SK-N-SH treated with all-trans-retinoic acid at 6 μM for 48 hours (cell line): ENCODE results near the gene BCR.
A peak's percentile ranks its signal among the peaks of the same experiment; 100 is the strongest.

ENCODE experiments used
- ATAC-seq: fragments of 200-7000 bp; cut with Tn5 transposase; 3 replicates; pipeline ENCODE4 v1.9.1; 2020; ENCODE audit warnings: mild to moderate bottlenecking, moderate library complexity
- ARNTL ChIP-seq: fragments of 450-650 bp; formaldehyde crosslinking; IDR thresholded peaks from 2 replicates; pipeline ENCODE4 v1.5.0; 2020; ENCODE audit warnings: low read depth, mild to moderate bottlenecking, moderate library complexity, borderline replicate concordance
- CSDC2 ChIP-seq: fragments of 250-450 bp; sonication (Bioruptor Pico); IDR thresholded peaks from 2 replicates; pipeline ENCODE4 v1.5.0; 2020; ENCODE audit warnings: mild to moderate bottlenecking, moderate library complexity
- ESRRG ChIP-seq: fragments of 250-450 bp; sonication (Bioruptor Pico); IDR thresholded peaks from 2 replicates; pipeline ENCODE4 v1.6.1; 2021; ENCODE audit warnings: mild to moderate bottlenecking
- GLIS3 ChIP-seq: fragments of 250-450 bp; sonication (Bioruptor Pico); IDR thresholded peaks from 2 replicates; pipeline ENCODE4 v1.5.0; 2020; ENCODE audit warnings: mild to moderate bottlenecking, moderate library complexity
- ISL1 ChIP-seq: fragments of 250-450 bp; sonication (Bioruptor Pico); IDR thresholded peaks from 2 replicates; pipeline ENCODE4 v2.1.2; 2022; ENCODE audit warnings: mild to moderate bottlenecking, moderate library complexity
- OSR1 ChIP-seq: fragments of 250-450 bp; sonication (Bioruptor Pico); IDR thresholded peaks from 2 replicates; pipeline ENCODE4 v1.8.0; 2022; ENCODE audit warnings: moderate library complexity, mild to moderate bottlenecking, inconsistent platforms
- PPARA ChIP-seq: fragments of 250-450 bp; sonication (Bioruptor Pico); IDR thresholded peaks from 2 replicates; pipeline ENCODE4 v1.5.0; 2020; ENCODE audit warnings: mild to moderate bottlenecking, borderline replicate concordance
- SNAI2 ChIP-seq: fragments of 250-450 bp; sonication (Bioruptor Pico); IDR thresholded peaks from 2 replicates; pipeline ENCODE4 v1.5.0; 2020; ENCODE audit warnings: mild to moderate bottlenecking, moderate library complexity
- TCF4 ChIP-seq: fragments of 250-450 bp; sonication (Bioruptor Pico); IDR thresholded peaks from 2 replicates; pipeline ENCODE4 v1.8.0; 2021; ENCODE audit warnings: mild to moderate bottlenecking, moderate library complexity, borderline replicate concordance
- TOX ChIP-seq: fragments of 250-450 bp; sonication (Bioruptor Pico); IDR thresholded peaks from 2 replicates; pipeline ENCODE4 v1.8.0; 2021; ENCODE audit warnings: mild to moderate bottlenecking, moderate library complexity, borderline replicate concordance
- ZC3H10 ChIP-seq: fragments of 250-450 bp; sonication (Bioruptor Pico); IDR thresholded peaks from 2 replicates; pipeline ENCODE4 v1.5.1; 2021; ENCODE audit warnings: mild to moderate bottlenecking, moderate library complexity
- ZFP3 ChIP-seq: fragments of 250-450 bp; sonication (Bioruptor Pico); IDR thresholded peaks from 2 replicates; pipeline ENCODE4 v1.5.0; 2020; ENCODE audit warnings: mild to moderate bottlenecking, moderate library complexity
- ZNF565 ChIP-seq: fragments of 450-650 bp; formaldehyde crosslinking; conservative IDR thresholded peaks from 2 replicates; pipeline ENCODE4 v1.5.0; 2020; ENCODE audit warnings: low read depth, mild to moderate bottlenecking, moderate library complexity
- ZNF70 ChIP-seq: fragments of 450-650 bp; formaldehyde crosslinking; IDR thresholded peaks from 2 replicates; pipeline ENCODE4 v1.5.0; 2020; ENCODE audit warnings: mild to moderate bottlenecking, moderate library complexity
- ZNF8 ChIP-seq: fragments of 450-650 bp; formaldehyde crosslinking; IDR thresholded peaks from 2 replicates; pipeline ENCODE4 v1.5.0; 2020; ENCODE audit warnings: mild to moderate bottlenecking, moderate library complexity
- TF ChIP-seq, protein P1 (sequence below): fragments of 250-450 bp; sonication (Bioruptor Pico); IDR thresholded peaks from 2 replicates; pipeline ENCODE4 v1.5.1; 2021; ENCODE audit warnings: mild to moderate bottlenecking, moderate library complexity
- TF ChIP-seq, protein P2 (sequence below): fragments of 250-450 bp; sonication (Bioruptor Pico); IDR thresholded peaks from 2 replicates; pipeline ENCODE4 v1.8.0; 2020; ENCODE audit warnings: mild to moderate bottlenecking, moderate library complexity, borderline replicate concordance
- TF ChIP-seq, protein P3 (sequence below): fragments of 250-450 bp; sonication (Bioruptor Pico); IDR thresholded peaks from 2 replicates; pipeline ENCODE4 v1.5.0; 2020; ENCODE audit warnings: mild to moderate bottlenecking, moderate library complexity
- TF ChIP-seq, protein P4 (sequence below): fragments of 250-450 bp; sonication (Bioruptor Pico); IDR thresholded peaks from 2 replicates; pipeline ENCODE4 v1.8.0; 2021; ENCODE audit warnings: low read depth, mild to moderate bottlenecking, moderate library complexity, borderline replicate concordance
- TF ChIP-seq, protein P5 (sequence below): fragments of 250-450 bp; sonication (Bioruptor Pico); IDR thresholded peaks from 2 replicates; pipeline ENCODE4 v1.5.1; 2020; ENCODE audit warnings: low read depth, mild to moderate bottlenecking, moderate library complexity

BCR gene

DNA sequence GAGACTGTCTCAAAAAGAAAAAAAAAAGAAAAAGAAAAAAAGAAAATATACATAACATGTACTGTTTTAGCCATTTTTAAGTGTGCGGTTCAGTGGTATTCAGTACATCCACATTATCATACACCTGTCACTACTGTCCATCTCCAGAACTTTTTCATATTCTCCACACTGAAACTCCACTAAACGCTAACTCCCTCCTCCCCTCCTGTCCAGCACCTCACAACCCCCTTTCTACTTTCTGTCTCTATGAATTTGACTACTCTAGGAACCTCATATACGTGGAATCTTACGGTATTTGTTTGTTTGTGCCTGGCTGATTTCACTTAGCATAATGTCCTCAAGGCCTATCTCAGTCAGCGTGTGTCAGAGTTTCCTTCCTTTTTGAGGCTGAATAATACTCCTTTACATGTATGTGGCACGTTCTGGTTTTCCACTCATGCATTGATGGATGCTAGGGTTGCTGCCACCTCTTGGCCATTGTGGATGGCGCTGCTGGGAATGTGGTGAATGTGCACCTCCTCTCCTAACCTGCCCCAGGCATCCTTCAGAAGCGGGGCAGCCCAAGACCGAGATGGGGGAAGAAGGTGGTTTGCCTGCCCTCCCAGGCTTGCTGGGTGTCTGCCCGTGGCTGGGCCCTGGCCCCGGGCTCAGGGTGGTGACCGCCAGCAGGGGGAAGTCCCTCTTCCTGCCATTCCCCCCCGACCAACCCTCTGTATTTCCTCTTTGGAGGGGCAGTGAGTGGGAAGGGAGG, 60.5 kb downstream of the BCR start:
- peak; percentile 61 for ATAC-seq
- TF ChIP-seq ZNF565 (CRISPR knock-in tag) (no peak), ZNF8 (CRISPR knock-in tag) (peak; percentile 58)

DNA sequence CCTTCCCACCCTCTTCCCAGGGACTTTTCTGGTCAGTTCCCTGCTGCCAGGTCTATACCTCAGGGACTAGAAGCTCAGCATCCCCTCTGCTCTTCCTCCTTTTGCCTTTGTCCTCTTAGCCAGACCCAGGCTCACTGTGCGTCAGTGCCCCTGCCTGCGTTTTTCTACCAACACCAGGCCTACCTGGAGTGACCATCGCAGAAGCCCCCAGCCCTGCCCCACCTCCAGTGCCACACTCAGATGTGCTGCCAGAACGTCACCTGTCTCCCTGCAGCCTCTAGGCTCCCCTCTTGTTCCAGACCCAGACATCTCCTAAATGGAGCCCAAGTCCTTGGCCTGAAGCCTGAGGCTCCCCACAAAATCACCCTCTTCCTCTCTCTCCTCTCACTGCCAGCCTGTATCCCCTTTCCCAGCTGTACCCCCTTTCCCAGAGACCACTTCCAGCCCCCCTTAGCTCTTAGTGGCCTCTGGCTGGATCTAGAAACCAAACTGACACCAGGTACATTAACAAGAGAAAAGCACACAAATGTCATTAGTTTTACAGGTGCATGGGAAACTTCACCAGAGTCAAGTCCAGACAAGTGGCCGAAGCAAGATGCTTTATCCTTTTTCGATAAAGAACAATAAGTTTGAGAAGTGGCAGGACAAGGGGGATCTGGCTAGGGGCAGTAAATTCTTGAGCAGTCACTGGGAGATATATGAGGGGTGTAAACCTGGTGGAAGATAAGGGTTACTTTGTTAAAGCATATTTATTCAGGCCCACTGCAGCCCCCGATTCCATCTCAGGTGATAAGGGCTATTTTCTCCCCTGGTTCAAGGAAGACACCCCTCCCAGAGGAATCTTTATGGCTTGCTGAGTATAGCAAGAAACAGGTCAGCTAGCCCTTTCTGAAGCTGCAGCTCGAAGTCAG, 61.5 kb downstream of the BCR start:
- no peak for ATAC-seq
- TF ChIP-seq PPARA (CRISPR knock-in tag) (no peak), TCF4 (CRISPR knock-in tag) (no peak), ZFP3 (CRISPR knock-in tag) (no peak), TOX (no peak), ZC3H10 (no peak), GLIS3 (no peak)
- TF ChIP-seq, protein P1, sequence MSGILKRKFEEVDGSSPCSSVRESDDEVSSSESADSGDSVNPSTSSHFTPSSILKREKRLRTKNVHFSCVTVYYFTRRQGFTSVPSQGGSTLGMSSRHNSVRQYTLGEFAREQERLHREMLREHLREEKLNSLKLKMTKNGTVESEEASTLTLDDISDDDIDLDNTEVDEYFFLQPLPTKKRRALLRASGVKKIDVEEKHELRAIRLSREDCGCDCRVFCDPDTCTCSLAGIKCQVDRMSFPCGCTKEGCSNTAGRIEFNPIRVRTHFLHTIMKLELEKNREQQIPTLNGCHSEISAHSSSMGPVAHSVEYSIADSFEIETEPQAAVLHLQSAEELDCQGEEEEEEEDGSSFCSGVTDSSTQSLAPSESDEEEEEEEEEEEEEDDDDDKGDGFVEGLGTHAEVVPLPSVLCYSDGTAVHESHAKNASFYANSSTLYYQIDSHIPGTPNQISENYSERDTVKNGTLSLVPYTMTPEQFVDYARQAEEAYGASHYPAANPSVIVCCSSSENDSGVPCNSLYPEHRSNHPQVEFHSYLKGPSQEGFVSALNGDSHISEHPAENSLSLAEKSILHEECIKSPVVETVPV (CRISPR knock-in tag) = no peak
- TF ChIP-seq, all 23 proteins: peak for 0

DNA sequence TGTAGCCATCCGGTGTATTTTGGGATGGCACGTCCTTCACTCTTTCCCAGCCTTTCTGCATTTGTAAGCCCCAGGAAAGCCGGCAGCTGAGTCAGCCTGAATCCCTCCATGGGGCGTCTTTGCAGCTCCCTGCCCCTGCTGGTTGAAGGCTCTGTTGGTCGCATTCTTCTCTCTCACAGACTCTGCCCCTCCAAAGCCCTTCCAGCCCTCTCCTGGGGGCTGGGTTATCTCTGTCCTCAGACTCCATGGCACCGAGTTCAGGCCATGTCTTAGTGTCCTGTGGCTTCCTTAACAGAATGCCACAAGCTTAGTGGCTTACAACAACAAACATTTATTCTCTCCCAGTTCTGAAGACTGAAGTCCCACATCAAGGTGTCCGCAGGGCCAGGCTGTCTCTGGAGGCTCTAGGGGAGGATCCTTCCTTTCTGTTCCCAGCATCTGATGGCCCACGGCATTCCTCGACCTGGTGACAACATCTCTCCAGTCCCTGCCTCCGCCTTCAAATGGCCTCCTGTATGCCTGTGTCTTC, 62.2 kb downstream of the BCR start:
- ATAC-seq = no peak
- no peak for TF ChIP-seq ZNF565 (CRISPR knock-in tag)
- TF ChIP-seq ARNTL = no peak
- no peak for TF ChIP-seq TOX
- TF ChIP-seq, protein P2, sequence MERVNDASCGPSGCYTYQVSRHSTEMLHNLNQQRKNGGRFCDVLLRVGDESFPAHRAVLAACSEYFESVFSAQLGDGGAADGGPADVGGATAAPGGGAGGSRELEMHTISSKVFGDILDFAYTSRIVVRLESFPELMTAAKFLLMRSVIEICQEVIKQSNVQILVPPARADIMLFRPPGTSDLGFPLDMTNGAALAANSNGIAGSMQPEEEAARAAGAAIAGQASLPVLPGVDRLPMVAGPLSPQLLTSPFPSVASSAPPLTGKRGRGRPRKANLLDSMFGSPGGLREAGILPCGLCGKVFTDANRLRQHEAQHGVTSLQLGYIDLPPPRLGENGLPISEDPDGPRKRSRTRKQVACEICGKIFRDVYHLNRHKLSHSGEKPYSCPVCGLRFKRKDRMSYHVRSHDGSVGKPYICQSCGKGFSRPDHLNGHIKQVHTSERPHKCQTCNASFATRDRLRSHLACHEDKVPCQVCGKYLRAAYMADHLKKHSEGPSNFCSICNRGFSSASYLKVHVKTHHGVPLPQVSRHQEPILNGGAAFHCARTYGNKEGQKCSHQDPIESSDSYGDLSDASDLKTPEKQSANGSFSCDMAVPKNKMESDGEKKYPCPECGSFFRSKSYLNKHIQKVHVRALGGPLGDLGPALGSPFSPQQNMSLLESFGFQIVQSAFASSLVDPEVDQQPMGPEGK (CRISPR knock-in tag) = no peak
- no peak for TF ChIP-seq PPARA (CRISPR knock-in tag)
- no peak for TF ChIP-seq TCF4 (CRISPR knock-in tag)
- TF ChIP-seq, protein P3, sequence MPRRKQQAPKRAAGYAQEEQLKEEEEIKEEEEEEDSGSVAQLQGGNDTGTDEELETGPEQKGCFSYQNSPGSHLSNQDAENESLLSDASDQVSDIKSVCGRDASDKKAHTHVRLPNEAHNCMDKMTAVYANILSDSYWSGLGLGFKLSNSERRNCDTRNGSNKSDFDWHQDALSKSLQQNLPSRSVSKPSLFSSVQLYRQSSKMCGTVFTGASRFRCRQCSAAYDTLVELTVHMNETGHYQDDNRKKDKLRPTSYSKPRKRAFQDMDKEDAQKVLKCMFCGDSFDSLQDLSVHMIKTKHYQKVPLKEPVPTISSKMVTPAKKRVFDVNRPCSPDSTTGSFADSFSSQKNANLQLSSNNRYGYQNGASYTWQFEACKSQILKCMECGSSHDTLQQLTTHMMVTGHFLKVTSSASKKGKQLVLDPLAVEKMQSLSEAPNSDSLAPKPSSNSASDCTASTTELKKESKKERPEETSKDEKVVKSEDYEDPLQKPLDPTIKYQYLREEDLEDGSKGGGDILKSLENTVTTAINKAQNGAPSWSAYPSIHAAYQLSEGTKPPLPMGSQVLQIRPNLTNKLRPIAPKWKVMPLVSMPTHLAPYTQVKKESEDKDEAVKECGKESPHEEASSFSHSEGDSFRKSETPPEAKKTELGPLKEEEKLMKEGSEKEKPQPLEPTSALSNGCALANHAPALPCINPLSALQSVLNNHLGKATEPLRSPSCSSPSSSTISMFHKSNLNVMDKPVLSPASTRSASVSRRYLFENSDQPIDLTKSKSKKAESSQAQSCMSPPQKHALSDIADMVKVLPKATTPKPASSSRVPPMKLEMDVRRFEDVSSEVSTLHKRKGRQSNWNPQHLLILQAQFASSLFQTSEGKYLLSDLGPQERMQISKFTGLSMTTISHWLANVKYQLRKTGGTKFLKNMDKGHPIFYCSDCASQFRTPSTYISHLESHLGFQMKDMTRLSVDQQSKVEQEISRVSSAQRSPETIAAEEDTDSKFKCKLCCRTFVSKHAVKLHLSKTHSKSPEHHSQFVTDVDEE (CRISPR knock-in tag) = no peak
- TF ChIP-seq, protein P4, sequence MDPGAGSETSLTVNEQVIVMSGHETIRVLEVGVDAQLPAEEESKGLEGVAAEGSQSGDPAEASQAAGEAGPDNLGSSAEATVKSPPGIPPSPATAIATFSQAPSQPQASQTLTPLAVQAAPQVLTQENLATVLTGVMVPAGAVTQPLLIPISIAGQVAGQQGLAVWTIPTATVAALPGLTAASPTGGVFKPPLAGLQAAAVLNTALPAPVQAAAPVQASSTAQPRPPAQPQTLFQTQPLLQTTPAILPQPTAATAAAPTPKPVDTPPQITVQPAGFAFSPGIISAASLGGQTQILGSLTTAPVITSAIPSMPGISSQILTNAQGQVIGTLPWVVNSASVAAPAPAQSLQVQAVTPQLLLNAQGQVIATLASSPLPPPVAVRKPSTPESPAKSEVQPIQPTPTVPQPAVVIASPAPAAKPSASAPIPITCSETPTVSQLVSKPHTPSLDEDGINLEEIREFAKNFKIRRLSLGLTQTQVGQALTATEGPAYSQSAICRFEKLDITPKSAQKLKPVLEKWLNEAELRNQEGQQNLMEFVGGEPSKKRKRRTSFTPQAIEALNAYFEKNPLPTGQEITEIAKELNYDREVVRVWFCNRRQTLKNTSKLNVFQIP (CRISPR knock-in tag) = no peak
- TF ChIP-seq ZNF8 (CRISPR knock-in tag) = no peak
- TF ChIP-seq, protein P1 (CRISPR knock-in tag) = no peak
- TF ChIP-seq SNAI2 = no peak
- no peak for TF ChIP-seq ZC3H10
- TF ChIP-seq OSR1 (CRISPR knock-in tag) = no peak
- TF ChIP-seq ESRRG = no peak
- TF ChIP-seq ISL1 (CRISPR knock-in tag) = no peak
- TF ChIP-seq, protein P5, sequence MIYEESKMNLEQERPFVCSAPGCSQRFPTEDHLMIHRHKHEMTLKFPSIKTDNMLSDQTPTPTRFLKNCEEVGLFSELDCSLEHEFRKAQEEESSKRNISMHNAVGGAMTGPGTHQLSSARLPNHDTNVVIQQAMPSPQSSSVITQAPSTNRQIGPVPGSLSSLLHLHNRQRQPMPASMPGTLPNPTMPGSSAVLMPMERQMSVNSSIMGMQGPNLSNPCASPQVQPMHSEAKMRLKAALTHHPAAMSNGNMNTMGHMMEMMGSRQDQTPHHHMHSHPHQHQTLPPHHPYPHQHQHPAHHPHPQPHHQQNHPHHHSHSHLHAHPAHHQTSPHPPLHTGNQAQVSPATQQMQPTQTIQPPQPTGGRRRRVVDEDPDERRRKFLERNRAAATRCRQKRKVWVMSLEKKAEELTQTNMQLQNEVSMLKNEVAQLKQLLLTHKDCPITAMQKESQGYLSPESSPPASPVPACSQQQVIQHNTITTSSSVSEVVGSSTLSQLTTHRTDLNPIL (CRISPR knock-in tag) = no peak
- no peak for TF ChIP-seq CSDC2 (CRISPR knock-in tag)
- no peak for TF ChIP-seq ZNF70
